Measurements from ENCODE around the gene TFDP2. TPM values are rescaled to one million over a fixed set of nuclear protein-coding genes. Genes with fewer than 3 reads are reported as not detected.

The TFDP2 gene
- total and polyA plus RNA-seq, 2 of the 8 experiments (the other 6 are each of a cell fraction or from before 2014, with no cell fraction given), result 41.1 to 119 TPM

GRCh38 chr3:142086581-142087090 is 62.7 kb downstream of the TFDP2 start:
- Histone ChIP-seq H4K8ac (ENCODE audit: extremely low read depth, insufficient read depth, low read length) (no peak overlapping the region), H2AK5ac (ENCODE audit: low read depth, low read length) (no peak overlapping the region), H3K23me2 (ENCODE audit: low read depth, low read length) (no peaks in the 10 kb centered on the region), H3K9me3 (ENCODE audit: insufficient read depth in 2 of 2, low read depth in 1 of 2, low read length in 1 of 2) (no peaks in the 10 kb centered on the region), H2BK5ac (ENCODE audit: low read depth, low read length) (no peak overlapping the region), H3K56ac (replicated peaks; ENCODE audit: insufficient read length, low read depth, low read length) (no peak overlapping the region), H3K27ac (ENCODE audit: low read depth, low read length) (no peak overlapping the region), H3K79me2 (ENCODE audit: control insufficient read depth in 1 of 2, insufficient read depth in 2 of 2, low read length in 2 of 2) (no peaks in the 10 kb centered on the region), H2BK20ac (ENCODE audit: low read length) (no peak overlapping the region), H4K20me1 (replicated peaks in 1 of 2; ENCODE audit: control insufficient read depth in 1 of 2, insufficient read depth in 2 of 2, low read length in 2 of 2) (no peaks in the 10 kb centered on the region), H4K91ac (replicated peaks; ENCODE audit: insufficient read length, low read length) (no peak overlapping the region), H3K27me3 (replicated peaks in 1 of 4; ENCODE audit: control insufficient read depth in 3 of 4, extremely low read depth in 1 of 4, insufficient read depth in 3 of 4, low read length in 3 of 4) (no peaks in the 10 kb centered on the region), H2BK15ac (ENCODE audit: low read length) (no peak overlapping the region), H2BK120ac (replicated peaks; ENCODE audit: low read depth, low read length) (no peak overlapping the region), H4K5ac (ENCODE audit: insufficient read length, low read depth, low read length) (no peak overlapping the region), H3K23ac (ENCODE audit: insufficient read length) (no peak overlapping the region), H3K4ac (replicated peaks; ENCODE audit: insufficient read length, low read depth, low read length) (no peak overlapping the region), H3K4me1 (replicated peaks in 1 of 4; ENCODE audit: control insufficient read depth in 3 of 4, insufficient read depth in 4 of 4, low read length in 3 of 4) (peaks cover 0 to 4% (median 0%) of the 10 kb centered on the region in 4 experiments; a peak in 2 of 7 replicates), H3K14ac (ENCODE audit: insufficient read length) (no peak overlapping the region), H3K9ac (replicated peaks in 1 of 4; ENCODE audit: extremely low read depth in 1 of 4, low read depth in 3 of 4, low read length in 3 of 4) (no peak overlapping the region), H3K4me2 (ENCODE audit: insufficient read depth in 1 of 2, low read depth in 2 of 2, low read length in 2 of 2) (no peak overlapping the region), H2BK12ac (ENCODE audit: low read depth, low read length) (no peak overlapping the region), H3K4me3 (ENCODE audit: extremely low read depth in 1 of 4, insufficient read depth in 2 of 4, low read depth in 3 of 4, low read length in 4 of 4) (no peak overlapping the region), H2AFZ (ENCODE audit: low read length) (no peak overlapping the region), H3K36me3 (ENCODE audit: control insufficient read depth in 2 of 4, insufficient read depth in 4 of 4, low read length in 3 of 4) (no peaks in the 10 kb centered on the region), H3K79me1 (ENCODE audit: low read depth, low read length) (no peaks in the 10 kb centered on the region), H3K18ac (ENCODE audit: extremely low read depth, low read length) (no peak overlapping the region)
- DNase-seq (ENCODE audit: low read depth in 1 of 2, low spot score in 2 of 2) (no peak), FAIRE-seq (no peak)
- 69% methylated on average over 2 of the region's 2 CpGs; no CpG with 5 or more reads in 1 of the 2 experiments for WGBS, 2 experiments (ENCODE audit: extremely low coverage in 1 of 2, insufficient coverage in 1 of 2, insufficient read length in 1 of 2, insufficient replicate concordance in 2 of 2, low coverage in 1 of 2, low lambda C conversion rate in 2 of 2, missing lambda C conversion rate in 1 of 2)
- CTCF ChIA-PET (ENCODE audit: partially characterized antibody), result interaction anchor here (1.2 to 1.8 kb wide), 4 partner anchors 9 to 39 kb away, joined by 3 to 4 read pairs (median 4); no protein-coding TSS in a partner anchor
- POLR2A ChIA-PET (ENCODE audit: partially characterized antibody), result no interaction called here
- TF ChIP-seq JUN (IDR thresholded peaks at IDR 0.05; ENCODE audit: low read depth, low read length) (no peak), GTF2F1 (IDR thresholded peaks at IDR 0.05; ENCODE audit: borderline replicate concordance, low read depth, low read length) (no peak), FOSL1 (IDR thresholded peaks at IDR 0.05; ENCODE audit: insufficient read depth, low read depth, low read length) (no peak), SUZ12 (IDR thresholded peaks at IDR 0.05; ENCODE audit: low read length) (no peak), KDM1A (IDR thresholded peaks at IDR 0.05; ENCODE audit: borderline replicate concordance, low read length) (no peak), SAP30 (IDR thresholded peaks at IDR 0.05; ENCODE audit: insufficient read depth, insufficient replicate concordance, low read length) (no peak), KDM5A (IDR thresholded peaks at IDR 0.05; ENCODE audit: low read length) (no peak), CBX8 (IDR thresholded peaks at IDR 0.05; ENCODE audit: borderline replicate concordance, low read depth, low read length) (no peak), RFX5 (IDR thresholded peaks at IDR 0.05; ENCODE audit: borderline replicate concordance, low read depth, low read length) (no peak), SIN3A (conservative IDR thresholded peaks at IDR 0.05 in 1 of 2, IDR thresholded peaks at IDR 0.05 in 1 of 2; ENCODE audit: low read depth in 1 of 2, low read length in 2 of 2) (no peak)
- TF ChIP-seq, protein P1, sequence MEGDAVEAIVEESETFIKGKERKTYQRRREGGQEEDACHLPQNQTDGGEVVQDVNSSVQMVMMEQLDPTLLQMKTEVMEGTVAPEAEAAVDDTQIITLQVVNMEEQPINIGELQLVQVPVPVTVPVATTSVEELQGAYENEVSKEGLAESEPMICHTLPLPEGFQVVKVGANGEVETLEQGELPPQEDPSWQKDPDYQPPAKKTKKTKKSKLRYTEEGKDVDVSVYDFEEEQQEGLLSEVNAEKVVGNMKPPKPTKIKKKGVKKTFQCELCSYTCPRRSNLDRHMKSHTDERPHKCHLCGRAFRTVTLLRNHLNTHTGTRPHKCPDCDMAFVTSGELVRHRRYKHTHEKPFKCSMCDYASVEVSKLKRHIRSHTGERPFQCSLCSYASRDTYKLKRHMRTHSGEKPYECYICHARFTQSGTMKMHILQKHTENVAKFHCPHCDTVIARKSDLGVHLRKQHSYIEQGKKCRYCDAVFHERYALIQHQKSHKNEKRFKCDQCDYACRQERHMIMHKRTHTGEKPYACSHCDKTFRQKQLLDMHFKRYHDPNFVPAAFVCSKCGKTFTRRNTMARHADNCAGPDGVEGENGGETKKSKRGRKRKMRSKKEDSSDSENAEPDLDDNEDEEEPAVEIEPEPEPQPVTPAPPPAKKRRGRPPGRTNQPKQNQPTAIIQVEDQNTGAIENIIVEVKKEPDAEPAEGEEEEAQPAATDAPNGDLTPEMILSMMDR (IDR thresholded peaks at IDR 0.05; ENCODE audit: control extremely low read depth in 1 of 3, insufficient read depth in 1 of 3, low read depth in 1 of 3, low read length in 3 of 3), result no peak

Data from H1 (cell line).